Activated T-cell treated with anti-CD3 and anti-CD28 coated beads, Interleukin-2, amount 50 U/mL, for 4 hours (primary cell): ENCODE measurements around the gene IGFLR1. TPM values are rescaled to one million over a fixed set of nuclear protein-coding genes. Genes with fewer than 3 reads are reported as not detected.
A peak's percentile ranks its signal among the peaks of the same experiment; 100 is the strongest.
"Not testable (repeated sequence)": the region's sequence is repeated elsewhere in the genome, so short reads cannot be mapped to it uniquely, and the experiment has no call there.

Experiments
- ATAC-seq, 2 donors: fragments of 200-7000 bp; cut with Tn5 transposase; one replicate each; pipeline ENCODE4 v1.10.0; 2021
- DNase-seq: peaks from one replicate; pipeline ENCODE4 v3.0.0-alpha.2; 2020
- H3K27me3 Mint-ChIP-seq: one replicate; pipeline ENCODE4 v1.8.0; 2021; ENCODE audit warnings: low read depth, mixed read lengths
- H3K36me3 Mint-ChIP-seq: one replicate; pipeline ENCODE4 v1.8.0; 2022; ENCODE audit warnings: mixed read lengths; ENCODE audit not compliant: insufficient read depth
- H3K4me1 Mint-ChIP-seq: one replicate; pipeline ENCODE4 v1.8.0; 2021; ENCODE audit warnings: low read depth, mixed read lengths
- H3K4me3 Mint-ChIP-seq: one replicate; pipeline ENCODE4 v1.8.0; 2021; ENCODE audit warnings: mild to moderate bottlenecking, moderate library complexity, mixed read lengths
- H3K9me3 Mint-ChIP-seq: one replicate; pipeline ENCODE4 v1.8.0; 2021; ENCODE audit warnings: mixed read lengths
- total RNA-seq, 3 donors: library from RNA; stranded (reverse); gene quantifications; one replicate each; pipeline ENCODE4 v1.2.1, GENCODE V29; 2021

Gene IGFLR1
- total RNA-seq, 3 donors from 2014 or later, result 24.0 to 32.7 (median 29.8) TPM

DNA sequence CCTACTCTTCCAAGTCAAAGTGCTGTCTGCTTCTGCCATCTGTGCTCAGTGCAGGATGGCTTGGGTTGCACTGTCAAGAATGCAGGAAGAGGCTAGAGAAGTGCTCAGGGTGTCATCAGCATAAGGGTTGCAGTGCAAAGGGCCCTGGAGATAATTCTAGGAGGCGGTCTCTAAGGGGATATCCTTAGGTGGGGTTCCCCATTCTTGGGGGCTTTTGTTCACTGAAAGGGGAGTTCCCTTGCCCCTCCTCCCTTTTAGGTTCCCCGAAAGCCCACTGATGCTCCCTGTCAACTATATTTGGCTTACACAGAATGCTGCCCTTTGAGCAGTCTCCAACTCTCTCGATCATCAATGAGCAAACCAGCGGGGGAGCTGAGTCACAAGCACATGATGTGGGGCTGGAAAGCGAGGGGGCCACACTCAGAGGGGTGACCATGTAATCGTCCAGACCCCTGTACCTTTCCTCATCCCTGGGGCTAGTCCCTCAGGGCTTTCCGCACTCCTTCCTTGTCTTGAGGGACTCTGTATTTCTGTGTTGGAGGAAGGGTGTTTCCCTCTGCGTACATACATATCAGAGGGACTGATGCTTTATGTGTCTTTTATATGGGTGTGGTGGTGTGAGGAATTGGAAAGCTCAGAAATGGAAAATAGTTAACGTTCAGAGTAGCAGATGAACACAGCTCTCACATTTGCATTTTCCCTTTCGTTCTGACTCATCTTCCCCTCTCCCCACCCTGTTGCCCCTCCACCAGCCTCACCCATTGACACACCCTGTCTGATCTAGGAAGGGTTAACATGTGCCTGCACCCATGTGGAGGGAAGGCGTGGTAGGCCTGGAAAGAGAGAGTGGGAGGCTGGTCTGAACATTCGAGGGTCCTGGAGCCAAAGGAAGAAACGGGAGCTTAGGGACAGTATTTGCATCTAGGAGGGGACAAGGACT, 31.2 kb downstream of the IGFLR1 start:
- Mint-ChIP-seq H3K4me1 (peaks cover 53% of the 10 kb centered on the region), H3K9me3 (no peaks in the 10 kb centered on the region), H3K4me3 (peak overlapping the region; percentile 58), H3K27me3 (no peaks in the 10 kb centered on the region), H3K36me3 (peaks cover 7% of the 10 kb centered on the region)
- peak; percentile 44 to 47 for ATAC-seq
- peak; percentile 50 for DNase-seq

- DNase-seq (no peak), ATAC-seq (no peak)
- Mint-ChIP-seq H3K4me1 (peaks cover 33% of the 10 kb centered on the region), H3K4me3 (no peak overlapping the region), H3K36me3 (no peaks in the 10 kb centered on the region), H3K9me3 (no peaks in the 10 kb centered on the region), H3K27me3 (no peaks in the 10 kb centered on the region)
Observed at GRCh38 chr19:35708391-35708790, 33.9 kb downstream of the IGFLR1 start.

DNA sequence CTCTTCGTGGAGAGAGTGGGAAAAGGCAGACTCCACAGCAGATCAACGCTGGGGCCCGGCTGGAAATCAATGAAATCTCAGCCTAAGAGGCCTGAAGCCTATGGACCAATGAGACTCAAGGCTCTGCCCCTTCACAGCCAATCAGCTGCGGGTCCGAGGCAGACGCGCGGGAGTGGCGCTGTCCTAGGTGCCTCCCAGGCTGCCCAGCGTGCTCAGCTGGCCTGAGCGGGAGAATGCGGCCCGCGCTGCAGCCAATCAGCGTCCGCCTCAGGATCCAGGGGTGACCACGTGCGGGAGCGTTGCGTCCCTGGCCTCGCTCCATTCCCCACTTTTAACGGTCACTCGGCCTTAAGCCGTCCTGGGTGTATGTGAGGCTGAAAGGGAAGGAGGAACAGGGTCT, 38.0 kb downstream of the IGFLR1 start, which contains the start of gene ZBTB32:
Gene ZBTB32, plus strand, starts transcription at position 341 of the 400 bp plus-strand sequence. CDS start 10,069 bp downstream, outside the sequence.
- no peaks in the 10 kb centered on the region for H3K9me3 Mint-ChIP-seq
- DNase-seq (no peak), ATAC-seq (no peak)
- H3K4me3 Mint-ChIP-seq, result peak within 1 kb of the TSS; percentile 19
- no peaks in the 10 kb centered on the region for H3K36me3 Mint-ChIP-seq
- H3K4me1 Mint-ChIP-seq, result peaks cover 4% of the 10 kb centered on the region
- H3K27me3 Mint-ChIP-seq, result no peaks in the 10 kb centered on the region

- Mint-ChIP-seq H3K4me1 (peaks cover 4% of the 10 kb centered on the region), H3K9me3 (no peaks in the 10 kb centered on the region), H3K4me3 (no peak overlapping the region), H3K36me3 (no peaks in the 10 kb centered on the region), H3K27me3 (no peaks in the 10 kb centered on the region)
- no peak for DNase-seq
- no peak for ATAC-seq
Observed at GRCh38 chr19:35703343-35703742, 38.9 kb downstream of the IGFLR1 start.

- DNase-seq, result peak; percentile 90
- H3K9me3 Mint-ChIP-seq, result no peaks in the 10 kb centered on the region
- H3K4me3 Mint-ChIP-seq, result peak overlapping the region; percentile 87
- peak; percentile 100 for ATAC-seq
- H3K27me3 Mint-ChIP-seq, result no peaks in the 10 kb centered on the region
- H3K36me3 Mint-ChIP-seq, result no peaks in the 10 kb centered on the region
- H3K4me1 Mint-ChIP-seq, result peaks cover 4% of the 10 kb centered on the region
Observed at GRCh38 chr19:35702223-35703012, 39.8 kb downstream of the IGFLR1 start.

GRCh38 chr19:35696835-35697234, 45.4 kb downstream of the IGFLR1 start:
- H3K36me3 Mint-ChIP-seq, result no peaks in the 10 kb centered on the region
- ATAC-seq, result peak in 1 of 2 donors; percentile 17
- H3K4me3 Mint-ChIP-seq, result no peak overlapping the region
- no peaks in the 10 kb centered on the region for H3K4me1 Mint-ChIP-seq
- H3K9me3 Mint-ChIP-seq, result no peaks in the 10 kb centered on the region
- H3K27me3 Mint-ChIP-seq, result no peaks in the 10 kb centered on the region
- no peak for DNase-seq

GRCh38 chr19:35695895-35696422, 46.3 kb downstream of the IGFLR1 start:
- H3K4me1 Mint-ChIP-seq, result no peaks in the 10 kb centered on the region

GRCh38 chr19:35693835-35694599, 48.2 kb downstream of the IGFLR1 start:
- Mint-ChIP-seq H3K4me1 (no peaks in the 10 kb centered on the region), H3K4me3 (no peak overlapping the region), H3K27me3 (no peaks in the 10 kb centered on the region), H3K9me3 (no peaks in the 10 kb centered on the region), H3K36me3 (no peaks in the 10 kb centered on the region)
- DNase-seq, result peak; percentile 91
- peak; percentile 100 for ATAC-seq

More at GRCh38 chr19:35695895-35696422, 46.3 kb downstream of the IGFLR1 start:
- Mint-ChIP-seq H3K9me3 (no peaks in the 10 kb centered on the region), H3K27me3 (no peaks in the 10 kb centered on the region), H3K36me3 (no peaks in the 10 kb centered on the region), H3K4me3 (no peak overlapping the region)
- ATAC-seq (no peak), DNase-seq (no peak)

DNA sequence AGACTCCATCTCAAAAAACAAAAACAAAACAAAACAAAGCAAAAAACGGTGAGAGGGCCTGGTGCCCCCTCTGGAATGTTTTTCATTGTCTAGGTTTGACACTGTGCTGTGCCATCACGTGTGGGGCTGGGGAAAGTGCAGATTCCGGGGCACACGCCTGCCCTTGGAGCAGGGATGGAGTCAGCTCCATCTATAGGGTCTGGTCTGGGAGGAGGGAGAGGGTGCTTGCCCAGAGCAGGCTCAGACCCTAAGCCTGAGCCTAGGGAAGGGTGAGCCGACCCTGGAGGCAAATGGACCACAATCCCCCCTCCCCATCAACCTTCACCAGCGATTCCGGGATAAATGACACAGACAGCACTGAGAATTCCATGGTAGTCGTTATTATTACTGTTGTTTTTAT, 48.8 kb downstream of the IGFLR1 start:
- no peaks in the 10 kb centered on the region for H3K36me3 Mint-ChIP-seq
- H3K4me3 Mint-ChIP-seq, result no peak overlapping the region
- ATAC-seq, result peak; percentile 15 to 20
- no peaks in the 10 kb centered on the region for H3K9me3 Mint-ChIP-seq
- no peaks in the 10 kb centered on the region for H3K4me1 Mint-ChIP-seq
- DNase-seq, result no peak
- no peaks in the 10 kb centered on the region for H3K27me3 Mint-ChIP-seq

GRCh38 chr19:35692010-35692409, 50.2 kb downstream of the IGFLR1 start:
- ATAC-seq, result no peak
- H3K27me3 Mint-ChIP-seq, result no peaks in the 10 kb centered on the region
- no peak for DNase-seq

GRCh38 chr19:35691106-35691505, 51.1 kb downstream of the IGFLR1 start:
- ATAC-seq, H3K4me3 Mint-ChIP-seq, H3K36me3 Mint-ChIP-seq, H3K9me3 Mint-ChIP-seq, DNase-seq, H3K27me3 Mint-ChIP-seq, H3K4me1 Mint-ChIP-seq: not testable (repeated sequence)

More at GRCh38 chr19:35692010-35692409, 50.2 kb downstream of the IGFLR1 start:
- H3K36me3 Mint-ChIP-seq, result no peaks in the 10 kb centered on the region
- no peak overlapping the region for H3K4me3 Mint-ChIP-seq
- H3K9me3 Mint-ChIP-seq, result no peaks in the 10 kb centered on the region
- no peaks in the 10 kb centered on the region for H3K4me1 Mint-ChIP-seq

GRCh38 chr19:35689836-35690235, 52.4 kb downstream of the IGFLR1 start:
- no peaks in the 10 kb centered on the region for H3K27me3 Mint-ChIP-seq

More at GRCh38 chr19:35689836-35690235, 52.4 kb downstream of the IGFLR1 start:
- ATAC-seq (no peak), DNase-seq (no peak)
- Mint-ChIP-seq H3K36me3 (no peaks in the 10 kb centered on the region), H3K9me3 (no peaks in the 10 kb centered on the region), H3K4me1 (no peaks in the 10 kb centered on the region), H3K4me3 (no peak overlapping the region)
